Measurements from ENCODE around the gene RTN4RL1. TPM values are rescaled to one million over a fixed set of nuclear protein-coding genes. Genes with fewer than 3 reads are reported as not detected.

RTN4RL1 gene
- total and polyA plus RNA-seq, 2 of the 4 experiments (the other 2 are of a cell fraction) = under 0.01 to 0.03 TPM

- BruUV-seq (replicated peaks) = TSS peak; percentile 88
- Histone ChIP-seq H2AK5ac (ENCODE audit: low read depth, low read length) (peak overlapping the region; percentile 73), H2BK5ac (ENCODE audit: low read depth, low read length, poor library complexity, severe bottlenecking) (peak overlapping the region; percentile 67), H2BK20ac (ENCODE audit: low read depth, low read length) (peak overlapping the region; percentile 61; the same call in 1 of the 2 replicates), H2BK120ac (ENCODE audit: low read depth, low read length) (peak overlapping the region; percentile 65), H3K36me3 (ENCODE audit: control insufficient read depth, insufficient read depth, low read length) (peaks cover 56% of the 10 kb centered on the region), H4K20me1 (ENCODE audit: insufficient read depth, low read length) (peaks cover 20% of the 10 kb centered on the region), H3K56ac (ENCODE audit: extremely low read depth, insufficient read depth, low read length) (no peak overlapping the region), H4K8ac (ENCODE audit: low read depth in 2 of 2, low read length in 2 of 2) (peak overlapping the region; percentile 43 to 60), H2BK15ac (ENCODE audit: low read depth, low read length) (0 out of 3 replicates have a peak overlapping the region, but pooled peaks have one; percentile 44), H3K9ac (ENCODE audit: low read depth, low read length) (peak overlapping the region; percentile 18), H4K91ac (ENCODE audit: insufficient read depth, low read depth, low read length) (peak overlapping the region; percentile 7), H3K27ac (ENCODE audit: insufficient read depth, low read length) (peak overlapping the region; percentile 51), H3K4ac (ENCODE audit: low read depth, low read length) (peak overlapping the region; percentile 67), H3K9me3 (ENCODE audit: control insufficient read depth, insufficient read depth, low read length) (no peaks in the 10 kb centered on the region), H3K4me3 (ENCODE audit: insufficient read depth, low read depth, low read length) (no peak overlapping the region), H3K27me3 (ENCODE audit: control insufficient read depth, insufficient read depth, low read length) (no peaks in the 10 kb centered on the region), H4K5ac (ENCODE audit: low read depth, low read length) (peak overlapping the region; percentile 67), H3K23ac (ENCODE audit: low read depth, low read length) (peak overlapping the region; percentile 88), H3K18ac (ENCODE audit: low read depth, low read length) (peak overlapping the region; percentile 14; the same call in 1 of the 2 replicates), H2AFZ (replicated peaks; ENCODE audit: low read length, poor library complexity) (peak overlapping the region; percentile 6), H3K14ac (replicated peaks; ENCODE audit: low read depth, low read length) (peak overlapping the region; percentile 6), H3K4me2 (ENCODE audit: low read depth, low read length) (no peak overlapping the region; the same call in 1 of the 2 replicates), H3K4me1 (ENCODE audit: control insufficient read depth, insufficient read depth, low read length) (peaks cover 51% of the 10 kb centered on the region), H3K79me1 (ENCODE audit: low read depth in 1 of 2, low read length in 2 of 2) (peaks cover 13 to 59% of the 10 kb centered on the region in 2 experiments), H3K9me1 (ENCODE audit: insufficient read depth, low read length) (peaks cover 10% of the 10 kb centered on the region), H2AK9ac (replicated peaks; ENCODE audit: low read depth, low read length, poor library complexity) (peak overlapping the region; percentile 90)
- 94% methylated on average over 7 of the region's 21 CpGs; no CpG with 5 or more reads in 1 of the 2 experiments for WGBS, 2 experiments (ENCODE audit: extremely low coverage in 2 of 2, insufficient read length in 1 of 2)
- no peak for ATAC-seq (ENCODE audit: low read depth)
- intact Hi-C loops (cut with micrococcal nuclease) (no loop called here), in situ Hi-C loops (cut with MboI; ENCODE audit: low sequenced_read_pairs) (loop anchor here (10.0 kb wide), 1 partner anchor 115 kb away; no protein-coding TSS in a partner anchor), dilution Hi-C loops (cut with HindIII; ENCODE audit: low sequenced_read_pairs, unreplicated experiment) (no loop called here)
- TF ChIP-seq POLR2A (IDR thresholded peaks at IDR 0.05; ENCODE audit: low read depth, low read length) (peak; percentile 14; the same call in 1 of the 2 replicates), RCOR1 (IDR thresholded peaks at IDR 0.05; ENCODE audit: insufficient replicate concordance, low read length) (no peak)
- CTCF ChIA-PET = interaction anchor here (6.3 kb wide), 1 partner anchor 185 kb away, joined by 57 read pairs; no protein-coding TSS in a partner anchor
- no peak for DNase-seq
- POLR2A ChIA-PET (ENCODE audit: unreplicated experiment) = interaction anchor here (0.9 kb wide), 1 partner anchor 185 kb away, joined by 3 read pairs; no protein-coding TSS in a partner anchor
Measured at GRCh38 chr17:2059547-2060384, 34.6 kb upstream of the RTN4RL1 start.
